IMR-90 (cell line): ENCODE results near the gene TSEN34.
"Not testable (repeated sequence)": the region's sequence is repeated elsewhere in the genome, so short reads cannot be mapped to it uniquely, and the experiment has no call there.

Source experiments
- BHLHE40 ChIP-seq: fragments of 150-350 bp; IDR thresholded peaks from 2 replicates; pipeline ENCODE4 v1.6.1; 2016; ENCODE audit warnings: mild to moderate bottlenecking, low read depth, low read length
- CEBPB ChIP-seq: IDR thresholded peaks from 2 replicates; pipeline ENCODE4 v1.6.1; 2012; ENCODE audit warnings: low read depth, low read length, improper control_type of control experiment
- CTCF ChIP-seq: conservative IDR thresholded peaks from 2 replicates; pipeline ENCODE4 v1.5.1; 2012; ENCODE audit warnings: mild to moderate bottlenecking, low read depth, low read length, improper control_type of control experiment
- MXI1 ChIP-seq: IDR thresholded peaks from 2 replicates; pipeline ENCODE4 v1.6.1; 2012; ENCODE audit warnings: low read depth, mild to moderate bottlenecking, low read length, moderate library complexity, borderline replicate concordance
- NFE2L2 ChIP-seq: fragments of 150-350 bp; IDR thresholded peaks from 2 replicates; pipeline ENCODE4 v1.6.1; 2016; ENCODE audit warnings: low read depth, mild to moderate bottlenecking, low read length
- POLR2A ChIP-seq: IDR thresholded peaks from 2 replicates; pipeline ENCODE4 v1.6.1; 2012; ENCODE audit warnings: mild to moderate bottlenecking, low read depth, low read length
- SMC3 ChIP-seq: fragments of 150-350 bp; IDR thresholded peaks from 2 replicates; pipeline ENCODE4 v1.6.1; 2016; ENCODE audit warnings: low read depth, mild to moderate bottlenecking, antibody characterized with exemption, low read length, moderate library complexity
- TF ChIP-seq, protein P1 (sequence below): fragments of 150-350 bp; IDR thresholded peaks from 2 replicates; pipeline ENCODE4 v1.6.1; 2017; ENCODE audit warnings: mild to moderate bottlenecking, antibody characterized with exemption, low read length, low read depth

GRCh38 chr19:54222474-54223276 is 31.6 kb downstream of the TSEN34 start, which contains the start of gene LILRB3:
- not testable (repeated sequence) for TF ChIP-seq CTCF, SMC3, POLR2A, MXI1, BHLHE40, NFE2L2, CEBPB
- TF ChIP-seq, protein P1, sequence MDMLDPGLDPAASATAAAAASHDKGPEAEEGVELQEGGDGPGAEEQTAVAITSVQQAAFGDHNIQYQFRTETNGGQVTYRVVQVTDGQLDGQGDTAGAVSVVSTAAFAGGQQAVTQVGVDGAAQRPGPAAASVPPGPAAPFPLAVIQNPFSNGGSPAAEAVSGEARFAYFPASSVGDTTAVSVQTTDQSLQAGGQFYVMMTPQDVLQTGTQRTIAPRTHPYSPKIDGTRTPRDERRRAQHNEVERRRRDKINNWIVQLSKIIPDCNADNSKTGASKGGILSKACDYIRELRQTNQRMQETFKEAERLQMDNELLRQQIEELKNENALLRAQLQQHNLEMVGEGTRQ, result not testable (repeated sequence)
